Activated CD4-positive, alpha-beta T cell treated with anti-CD3 and anti-CD28 coated beads for 24 hours (primary cell): ENCODE measurements around the gene BCAR3.
"Not testable (repeated sequence)": the region's sequence is repeated elsewhere in the genome, so short reads cannot be mapped to it uniquely, and the experiment has no call there.

Source experiments
- DNase-seq, 2 donors: peaks; one replicate each; pipeline ENCODE4 v3.0.0-alpha.2; 2020; ENCODE audit warnings: low read depth in 2 of 2

The BCAR3 gene

DNA sequence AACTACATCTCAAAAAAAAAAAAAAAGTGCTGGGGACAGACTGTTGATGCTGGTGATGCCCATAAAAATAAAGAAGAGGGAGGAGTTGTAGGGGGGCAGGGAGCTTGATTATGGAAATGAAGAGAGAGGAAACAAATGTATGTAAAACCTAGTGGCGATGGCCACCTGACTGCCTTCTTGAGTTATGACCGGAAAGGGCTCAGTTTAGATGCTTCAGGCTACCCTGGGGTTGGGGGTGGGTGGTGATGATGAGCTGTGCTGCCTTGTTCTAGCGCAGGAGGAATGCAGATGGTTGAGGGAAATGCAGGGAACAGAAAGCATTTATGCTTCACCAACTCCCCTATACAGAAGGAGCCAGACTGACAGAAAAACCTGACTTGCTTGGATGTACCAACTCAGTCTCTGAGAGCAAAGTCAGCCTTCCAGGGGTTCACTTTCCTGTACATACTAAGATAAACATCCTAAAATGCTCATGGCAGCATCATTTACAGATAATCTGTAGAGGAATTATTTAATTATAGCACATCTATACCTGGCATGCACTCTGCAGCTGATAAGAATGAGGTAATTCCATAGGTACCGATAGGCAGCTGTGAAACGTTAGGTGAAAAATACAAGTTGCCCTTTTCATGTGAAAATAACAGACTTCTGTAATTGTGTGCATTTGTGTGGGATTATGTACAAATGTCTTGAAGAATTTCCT, 8.0 kb upstream of the BCAR3 start:
- DNase-seq: no peak

DNA sequence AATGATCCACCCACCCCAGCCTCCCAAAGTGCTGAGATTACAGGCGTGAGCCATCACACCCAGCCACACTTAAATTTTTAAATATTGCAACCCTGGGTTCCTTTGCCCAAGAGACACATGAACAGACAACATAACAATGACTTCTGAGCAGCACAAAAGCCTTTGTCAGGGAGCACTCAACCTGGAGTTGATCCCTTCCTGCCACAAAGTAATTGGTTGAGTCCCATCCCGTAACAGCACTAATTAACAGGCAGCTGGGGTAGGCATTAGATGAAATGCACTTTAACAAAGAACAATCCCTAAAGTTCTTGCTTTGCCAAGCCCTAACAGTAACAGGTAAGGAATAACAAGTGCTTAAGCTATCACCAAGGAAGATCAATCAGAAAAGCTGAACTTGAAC, 5.9 kb upstream of the BCAR3 start:
- DNase-seq: no peak

DNA sequence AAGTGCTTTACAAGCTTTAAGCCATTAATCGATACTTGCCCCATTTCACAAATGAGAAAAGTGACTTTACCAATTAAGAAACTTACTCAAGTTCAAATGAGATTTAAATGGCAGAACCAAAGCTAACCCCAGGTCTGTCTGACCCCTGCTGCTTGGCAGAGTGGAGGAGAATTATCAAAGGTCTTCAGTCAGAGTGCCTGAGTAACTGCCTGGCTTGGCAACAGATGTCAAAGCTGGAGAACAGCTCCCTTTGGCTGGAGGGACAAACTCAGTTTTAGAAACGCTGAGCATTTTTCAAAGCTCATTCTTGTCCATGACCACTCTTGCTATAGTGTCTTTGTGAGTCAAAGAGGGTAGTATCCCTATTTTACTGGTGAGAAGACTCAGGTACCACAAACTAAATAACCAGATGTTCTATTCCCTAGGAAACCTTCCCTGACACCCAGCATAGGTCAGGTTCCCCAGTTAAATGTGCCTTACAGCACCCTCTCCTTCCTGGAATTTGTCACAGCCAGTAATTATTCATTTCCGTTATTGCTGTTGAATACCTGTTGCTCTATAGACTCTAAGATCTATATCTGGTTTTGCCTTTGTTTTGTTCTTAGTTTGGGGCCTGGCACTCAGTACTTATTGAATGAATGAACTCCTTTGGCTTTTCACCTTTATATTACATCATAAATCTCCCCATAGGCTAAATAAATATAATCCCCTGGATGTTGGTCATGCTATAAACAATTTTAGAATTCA, 5.0 kb upstream of the BCAR3 start:
- no peak for DNase-seq

DNA sequence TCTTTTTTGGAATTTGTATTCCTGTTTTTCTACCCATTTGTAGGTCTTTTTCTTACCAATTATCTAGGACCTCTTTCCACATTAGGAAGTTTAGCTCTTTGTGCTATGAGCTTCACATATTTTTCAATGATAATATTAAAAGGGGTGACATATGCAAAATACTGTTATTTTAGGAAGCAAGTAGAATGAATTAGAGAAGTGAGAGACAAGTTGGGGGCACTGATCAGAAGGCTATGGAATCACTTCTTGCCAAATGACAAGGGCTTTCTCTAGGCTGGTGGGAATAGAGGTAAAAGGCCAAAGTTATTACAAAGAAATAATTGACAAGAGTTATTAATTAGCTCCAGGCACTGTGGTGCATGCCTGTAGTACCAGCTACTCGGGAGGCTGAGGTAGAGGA, 4.3 kb upstream of the BCAR3 start:
- DNase-seq: no peak

DNA sequence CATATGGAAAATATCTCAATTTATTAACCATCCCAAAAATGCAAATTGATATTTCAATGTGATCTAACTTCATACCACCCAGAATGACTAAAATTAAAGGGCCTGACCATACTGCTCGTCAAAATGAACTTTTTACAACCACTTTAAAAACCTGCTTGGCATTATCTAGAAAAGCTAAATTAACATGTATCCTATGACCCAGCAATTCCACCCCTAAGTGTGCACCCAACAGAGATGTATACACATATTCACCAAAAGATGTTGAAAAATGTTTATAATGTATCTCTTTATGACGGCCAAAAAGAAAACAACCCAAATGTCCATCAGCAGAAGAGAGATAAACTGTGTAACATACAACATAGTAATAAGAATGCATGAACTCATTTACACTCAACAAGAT, 1.6 kb upstream of the BCAR3 start:
- no peak for DNase-seq

DNA sequence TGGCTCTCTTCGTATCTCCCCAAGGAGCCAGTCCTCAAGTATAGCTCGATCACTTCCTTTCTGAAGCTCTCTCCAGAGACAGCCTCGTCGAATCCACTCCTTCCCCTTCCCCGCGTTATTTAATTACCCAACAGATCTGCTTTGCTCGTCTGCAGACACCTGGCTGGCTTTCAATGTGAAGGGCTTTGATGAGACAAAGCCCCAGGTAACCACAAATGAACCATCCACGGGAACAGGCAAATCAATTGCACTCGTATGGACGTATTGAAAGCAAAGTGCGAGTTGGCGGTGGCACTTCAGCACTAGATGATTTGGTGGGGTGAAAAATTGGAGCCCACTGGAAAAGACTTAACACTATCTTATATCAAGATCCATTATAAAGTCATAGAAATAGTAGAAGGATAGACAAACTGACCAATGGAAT, 364 bp upstream of the BCAR3 start:
- DNase-seq: no peak

DNA sequence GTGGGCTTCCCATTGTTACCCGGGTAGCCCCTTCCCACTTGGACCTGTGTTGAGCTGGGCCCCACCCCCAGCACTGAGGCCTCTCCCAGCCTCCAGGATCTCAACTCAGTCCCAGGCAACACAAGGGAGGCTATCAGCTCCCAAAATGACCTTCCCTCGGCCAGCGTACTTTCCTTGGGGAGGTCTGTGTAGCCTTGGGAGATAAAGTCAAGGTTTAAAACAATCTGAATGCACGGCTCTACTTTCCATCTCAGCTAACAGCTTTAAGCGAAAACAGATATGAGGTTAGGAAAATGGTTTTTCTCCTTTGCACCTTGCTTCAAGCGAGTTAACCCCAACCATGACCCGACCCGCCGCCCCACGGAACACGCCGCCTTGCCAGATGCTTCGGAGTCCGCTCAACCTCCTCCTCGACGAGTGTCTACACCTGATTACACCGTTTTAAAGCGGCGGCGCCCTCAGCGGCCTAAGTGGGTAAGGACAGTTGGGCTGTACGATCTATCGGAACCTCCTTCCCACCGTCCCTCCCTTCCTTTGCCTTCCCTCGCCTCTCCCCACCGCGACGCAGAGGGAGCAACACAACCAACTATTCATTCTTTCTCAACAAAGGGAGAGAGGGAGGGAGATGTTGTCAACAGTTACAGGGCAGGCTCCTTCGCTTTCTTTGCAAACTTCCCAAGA, 1.1 kb downstream of the BCAR3 start:
- DNase-seq: peak; percentile 29 to 35

DNA sequence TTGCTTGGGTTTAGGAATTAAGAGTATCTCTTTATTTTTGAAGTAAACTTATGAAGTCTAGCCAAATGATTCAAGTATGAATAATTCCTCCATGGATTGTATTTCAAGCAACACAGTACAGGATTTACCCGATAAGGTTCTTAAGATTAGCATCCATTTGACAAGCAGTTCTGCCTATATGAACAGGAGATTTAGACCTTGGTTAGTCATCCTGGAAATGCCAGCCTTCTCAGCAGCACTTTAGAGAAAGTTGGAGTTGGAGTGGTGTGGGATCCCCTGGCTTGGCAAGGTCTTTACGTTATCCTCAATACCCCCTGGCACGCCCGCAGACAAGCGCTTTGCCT, 1.6 kb downstream of the BCAR3 start:
- DNase-seq: no peak

DNA sequence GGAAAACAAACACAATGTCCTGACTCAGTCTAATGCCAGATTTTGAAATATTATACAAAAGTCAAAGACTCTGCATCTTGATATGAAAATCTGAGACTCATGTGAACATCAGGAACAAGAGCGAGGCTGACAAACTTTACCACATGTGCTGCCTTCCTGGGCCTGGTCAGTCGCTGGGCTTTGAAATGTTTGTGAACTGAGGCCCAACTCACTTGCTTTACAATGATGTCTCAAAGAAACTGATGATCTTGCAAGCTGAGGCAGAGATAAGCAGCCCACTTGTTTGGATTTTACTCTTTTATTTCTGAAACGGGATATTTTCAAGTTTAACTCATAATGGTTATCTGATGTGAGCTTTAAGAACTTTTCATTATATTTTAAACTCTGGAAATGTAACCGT, 2.1 kb downstream of the BCAR3 start:
- no peak for DNase-seq

DNA sequence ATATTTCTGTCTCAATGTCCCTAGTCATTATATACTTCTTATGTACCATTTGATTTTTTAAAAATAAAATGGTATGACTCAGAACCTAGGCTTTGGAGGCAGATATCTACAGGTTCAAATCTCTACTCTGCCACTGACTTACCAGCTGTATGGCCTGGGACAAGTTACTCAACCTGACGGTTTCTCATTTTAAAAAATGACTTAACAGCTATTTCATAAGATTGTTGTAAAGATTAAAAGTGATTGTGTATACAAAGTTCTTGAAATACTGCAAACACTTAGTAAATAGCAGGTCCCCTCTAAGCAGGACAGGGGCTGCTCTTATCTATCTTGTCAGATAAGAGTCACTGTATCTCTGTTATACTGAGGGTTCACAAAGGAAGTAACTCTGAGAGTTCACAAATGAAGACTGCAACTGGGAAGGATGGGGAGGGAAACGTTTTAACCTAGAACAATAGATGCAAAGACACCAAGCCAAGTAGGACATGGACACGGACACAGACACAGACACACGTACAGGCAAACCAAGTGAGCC, 2.6 kb downstream of the BCAR3 start:
- no peak for DNase-seq

DNA sequence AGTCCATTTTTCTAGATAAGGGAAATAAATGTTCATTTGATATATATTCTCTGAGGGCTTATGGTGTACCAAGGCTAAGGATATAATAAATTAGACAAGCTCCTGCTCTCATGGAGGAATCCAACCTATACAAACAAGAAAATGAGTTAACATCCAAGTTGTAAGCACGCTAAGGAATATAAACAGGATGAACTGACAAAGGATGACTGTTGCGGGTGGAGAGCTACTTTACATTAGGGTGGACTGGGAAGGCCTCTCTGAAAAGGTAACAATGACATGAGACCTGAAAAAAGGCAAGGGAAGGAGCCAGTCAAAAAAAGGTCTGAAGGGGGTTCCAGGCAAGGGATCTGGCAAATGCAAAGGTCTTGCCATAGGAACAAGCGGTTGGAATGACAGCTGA, 3.1 kb downstream of the BCAR3 start:
- DNase-seq: no peak

DNA sequence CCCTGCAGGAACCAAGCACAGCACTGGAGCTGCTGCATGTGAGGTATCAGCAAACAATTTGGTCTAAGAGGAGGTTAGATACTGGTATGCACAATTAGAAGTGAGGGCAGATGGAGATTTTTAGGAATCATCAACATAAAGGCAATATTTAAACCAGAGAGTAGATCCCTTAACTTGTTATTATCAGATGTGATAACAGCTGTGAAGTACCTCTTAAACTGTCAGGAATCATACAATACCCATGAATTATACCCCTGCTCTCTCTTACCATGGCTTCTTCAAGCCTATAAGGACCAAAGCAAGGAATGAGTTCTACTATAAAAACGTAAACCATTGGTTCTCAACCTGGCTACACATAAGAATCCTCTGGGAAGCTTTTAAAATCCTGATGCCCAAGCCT, 3.9 kb downstream of the BCAR3 start:
- no peak for DNase-seq

DNA sequence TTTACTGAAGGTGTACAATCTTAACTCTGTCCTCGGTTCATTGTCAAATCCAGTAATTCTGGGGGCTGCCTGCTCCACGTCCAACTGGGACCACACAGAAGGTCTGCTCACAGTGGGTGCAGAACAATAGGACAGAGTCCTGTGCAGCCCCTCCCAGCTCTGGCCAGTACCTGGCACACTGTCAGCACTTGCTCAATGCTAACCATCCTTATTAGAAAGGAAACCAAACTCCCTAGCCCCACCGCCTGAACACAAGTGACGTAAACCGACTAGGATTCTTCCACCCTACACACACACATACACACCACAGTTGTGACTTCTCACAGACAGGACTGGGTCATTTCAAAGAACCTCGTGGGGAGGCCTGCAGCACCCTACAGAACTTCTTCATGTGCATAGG, 5.2 kb downstream of the BCAR3 start:
- no peak for DNase-seq

DNA sequence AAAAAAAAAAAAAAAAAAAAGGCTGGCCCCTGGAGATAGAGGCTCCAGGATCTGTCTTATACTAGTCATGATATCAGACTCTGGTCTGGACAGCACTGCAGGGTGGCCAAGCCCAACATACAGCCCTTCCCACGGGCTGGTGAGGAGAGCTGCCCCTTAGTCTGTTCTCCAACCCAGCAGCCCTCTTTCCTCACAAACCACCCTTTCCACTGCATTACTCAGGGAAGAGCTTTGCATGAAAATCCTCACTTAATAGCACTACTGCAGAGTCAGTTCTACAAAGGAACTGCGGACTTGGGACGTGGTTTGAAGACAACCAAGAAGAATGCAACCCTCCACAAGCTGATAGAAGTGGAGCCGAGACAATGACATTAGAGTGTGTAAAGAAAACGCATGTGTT, 5.7 kb downstream of the BCAR3 start:
- no peak for DNase-seq

DNA sequence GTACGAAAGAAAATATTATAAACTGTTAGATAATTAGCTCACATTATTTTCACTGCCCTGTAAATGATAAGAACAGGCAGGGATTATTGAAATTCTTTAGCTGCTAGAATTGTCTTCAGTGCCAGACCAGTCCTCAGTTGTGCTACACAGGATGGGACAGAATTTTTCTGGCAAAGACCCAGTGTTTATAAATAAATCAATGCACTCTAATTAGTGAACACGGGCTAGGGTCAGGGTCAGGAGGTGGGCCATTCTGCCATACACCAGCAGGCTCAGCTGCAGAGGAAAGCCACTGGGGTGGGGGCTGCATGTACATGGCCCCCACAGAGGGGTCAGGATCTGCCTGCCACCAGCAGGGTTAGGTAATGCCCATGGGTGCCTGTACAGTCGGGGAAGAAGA, 6.4 kb downstream of the BCAR3 start:
- DNase-seq: no peak

DNA sequence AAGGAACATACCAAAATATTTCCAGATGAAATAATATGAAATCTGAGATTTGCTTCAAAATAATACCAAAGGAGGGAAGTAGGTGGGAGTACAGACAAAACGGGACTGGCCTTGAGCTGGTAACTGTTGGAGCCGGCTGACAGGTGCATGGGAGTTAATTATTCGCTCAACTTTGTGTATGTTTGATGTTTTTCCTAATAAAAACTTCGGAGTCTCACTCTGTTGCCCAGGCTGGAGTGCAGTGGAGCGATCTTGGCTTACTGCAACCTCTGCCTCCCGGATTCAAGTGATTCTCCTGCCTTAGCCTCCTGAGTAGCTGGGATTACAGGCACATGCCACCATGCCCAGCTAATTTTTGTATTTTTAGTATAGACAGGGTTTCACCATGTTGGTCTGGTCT, 7.6 kb downstream of the BCAR3 start:
- DNase-seq: not testable (repeated sequence)

DNA sequence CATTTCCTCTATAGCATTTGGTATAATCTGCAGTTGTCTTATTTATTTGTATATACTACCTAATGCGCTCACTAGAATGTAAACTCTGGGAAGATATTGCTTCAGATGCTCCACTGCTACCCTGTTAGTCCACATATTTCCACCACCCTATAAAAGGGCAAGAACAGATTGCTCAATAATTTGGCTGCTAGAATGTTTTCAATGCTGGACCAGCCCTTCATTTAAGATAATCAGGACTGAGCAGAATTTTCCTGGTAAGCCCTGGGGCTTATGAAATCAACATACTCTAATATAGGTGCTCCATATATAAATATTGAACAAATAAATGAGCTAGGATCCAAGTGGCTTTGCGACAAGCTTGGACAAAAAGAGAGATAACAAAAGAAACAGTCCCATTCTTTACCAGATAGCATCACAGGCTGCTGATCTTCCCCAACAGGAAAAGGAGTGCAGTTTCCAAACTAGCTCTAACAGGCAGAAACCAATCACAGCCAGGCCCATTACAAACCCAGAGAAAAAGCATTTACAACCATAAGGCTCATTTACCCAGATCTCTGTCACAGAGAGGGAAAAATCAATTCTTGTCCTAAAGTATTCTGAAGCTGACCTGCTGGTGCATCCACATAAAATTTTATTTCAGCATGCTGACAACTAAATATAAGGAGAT, 8.3 kb downstream of the BCAR3 start:
- no peak for DNase-seq

DNA sequence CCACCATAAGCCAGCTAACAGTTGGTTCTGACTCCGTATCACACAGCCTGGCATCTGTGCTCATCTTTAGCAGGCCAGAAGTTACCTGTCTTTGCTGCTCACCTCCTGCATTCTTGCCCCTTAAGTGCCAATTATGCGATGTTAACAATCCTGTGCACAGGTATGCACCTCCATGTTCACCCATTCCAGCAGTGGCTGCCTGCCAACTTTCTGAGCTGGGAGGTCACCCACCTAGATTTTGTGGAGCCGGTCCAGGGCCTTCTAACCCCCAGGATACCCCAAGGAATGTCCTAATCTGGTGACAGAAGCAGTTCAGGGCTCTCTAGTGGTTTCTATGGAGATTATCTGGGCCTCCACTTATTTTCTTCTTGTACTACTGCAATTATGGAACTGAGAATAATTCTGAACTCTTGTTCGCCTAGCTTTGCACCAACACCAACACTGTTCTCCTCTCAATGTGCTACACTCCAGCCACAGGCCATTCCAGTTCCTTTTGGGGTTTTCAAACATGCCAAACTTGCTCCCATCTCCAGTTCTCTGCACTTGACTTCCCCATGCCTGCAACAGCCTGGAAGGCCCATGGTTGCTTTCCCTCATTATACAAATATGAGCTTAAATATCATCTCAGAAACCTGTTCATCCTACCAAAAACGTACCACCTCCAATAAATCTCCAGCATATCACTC, 9.0 kb downstream of the BCAR3 start:
- DNase-seq: no peak

DNA sequence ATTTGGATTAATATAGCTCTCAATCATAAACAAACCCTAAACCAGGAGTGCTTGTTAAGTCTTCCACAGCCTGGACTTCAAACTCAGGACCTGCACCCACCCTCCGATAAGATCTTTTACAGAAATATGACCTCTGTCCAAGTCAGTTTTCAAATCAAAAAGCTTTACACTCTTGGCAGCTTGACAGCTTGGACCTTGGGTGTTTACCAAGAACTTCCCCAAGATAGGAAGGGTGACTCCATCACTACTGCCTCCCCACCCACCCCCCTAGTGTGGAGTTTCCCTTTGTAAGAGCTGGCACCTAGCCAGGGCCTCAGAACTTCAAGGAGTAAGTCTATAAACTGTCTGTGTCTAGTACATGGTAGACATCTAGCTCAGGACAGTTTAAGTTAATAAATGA, 9.6 kb downstream of the BCAR3 start:
- DNase-seq: no peak

DNA sequence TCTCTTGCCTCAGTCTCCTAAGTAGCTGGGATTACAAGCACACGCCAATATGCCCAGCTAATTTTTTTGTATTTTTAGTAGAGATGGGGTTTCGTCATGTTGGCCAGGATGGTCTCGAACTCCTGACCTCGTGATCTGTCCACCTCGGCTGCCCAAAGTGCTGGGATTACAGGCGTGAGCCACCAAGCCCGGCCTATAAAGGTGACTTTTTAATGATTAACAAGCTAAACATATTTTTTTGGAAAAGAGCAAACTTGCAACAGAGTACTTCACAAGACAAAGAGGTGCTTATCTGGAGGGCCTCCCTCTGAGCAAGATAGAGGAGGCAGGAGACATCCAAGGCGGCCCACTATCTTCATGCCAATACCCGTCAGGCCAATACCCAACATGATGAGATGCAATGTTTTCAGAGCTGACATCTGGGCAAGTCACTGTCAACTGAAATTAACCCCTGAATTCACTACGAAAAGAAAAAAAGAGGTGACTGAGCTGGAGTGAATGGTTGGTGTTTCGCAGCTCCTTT, 10.5 kb downstream of the BCAR3 start:
- no peak for DNase-seq

DNA sequence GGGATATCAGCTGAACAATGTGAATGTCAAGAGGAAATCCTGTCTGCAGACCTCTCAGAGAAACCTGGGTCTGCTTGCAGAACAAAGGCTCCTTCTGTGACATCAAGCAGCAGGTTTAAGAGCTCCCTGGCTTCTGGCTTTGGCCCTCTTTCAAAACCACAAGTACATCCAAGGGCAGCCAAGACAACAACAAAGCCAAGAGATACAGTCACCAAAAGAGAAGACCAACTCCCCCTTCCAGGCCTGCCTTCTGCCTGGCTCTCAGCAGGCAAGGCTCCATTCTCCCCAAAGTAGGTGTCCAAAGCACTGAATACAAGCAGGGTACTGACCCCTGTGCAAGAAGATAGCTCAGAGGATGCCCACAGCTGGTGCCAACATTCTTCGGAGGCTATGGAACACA, 11.5 kb downstream of the BCAR3 start:
- DNase-seq: no peak

DNA sequence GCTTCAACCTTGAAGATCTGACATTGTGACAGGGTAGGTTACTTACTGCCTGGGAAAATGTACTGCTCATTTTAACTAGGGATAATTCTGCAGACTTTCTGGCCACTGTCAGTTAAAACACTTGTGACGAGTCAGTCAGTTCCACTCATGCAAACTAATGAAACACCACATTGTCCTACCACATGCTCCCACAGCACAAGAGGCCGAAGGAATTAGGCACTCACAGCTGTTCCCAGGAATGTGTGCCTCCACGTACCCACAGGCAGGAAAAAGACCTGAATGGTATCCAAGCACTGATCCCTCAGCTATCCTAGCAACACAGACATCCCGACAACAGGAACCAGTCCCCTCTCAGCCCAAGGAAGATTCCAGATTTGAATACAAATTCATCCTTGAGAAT, 12.3 kb downstream of the BCAR3 start:
- DNase-seq: no peak
